Cerebellar nuclear complex (tissue), 1 donor: Measurements from ENCODE around the gene NAP1L4.
"Not testable (repeated sequence)": the region's sequence is repeated elsewhere in the genome, so short reads cannot be mapped to it uniquely, and the experiment has no call there.

Experiments used
- DNase-seq, 2 experiments: peaks; one replicate each; lab custom pipeline; 2025; lab: John Stamatoyannopoulos, UW

NAP1L4 gene

GRCh38 chr11:2960139-2960538 is 32.0 kb downstream of the NAP1L4 start:
- no peak for DNase-seq

GRCh38 chr11:2958251-2958650 is 33.9 kb downstream of the NAP1L4 start:
- no peak for DNase-seq

- DNase-seq = no peak
These were observed 36.1 kb downstream of the NAP1L4 start for GRCh38 chr11:2955906-2956476.

GRCh38 chr11:2954263-2954662 is 37.9 kb downstream of the NAP1L4 start:
- DNase-seq = no peak

GRCh38 chr11:2952290-2952689 is 39.8 kb downstream of the NAP1L4 start:
- no peak for DNase-seq

GRCh38 chr11:2951231-2952110 is 40.7 kb downstream of the NAP1L4 start:
- DNase-seq = no peak

- no peak for DNase-seq
These were observed 41.3 kb downstream of the NAP1L4 start for GRCh38 chr11:2950825-2951224.

GRCh38 chr11:2949920-2950319 is 42.2 kb downstream of the NAP1L4 start:
- no peak for DNase-seq

GRCh38 chr11:2947744-2948143 is 44.4 kb downstream of the NAP1L4 start:
- DNase-seq = no peak

GRCh38 chr11:2945757-2946287 is 46.3 kb downstream of the NAP1L4 start:
- no peak for DNase-seq

- peak in 1 of 2 experiments; percentile 39 for DNase-seq
These were observed 46.9 kb downstream of the NAP1L4 start for GRCh38 chr11:2945031-2945756.

GRCh38 chr11:2944530-2944929 is 47.6 kb downstream of the NAP1L4 start:
- DNase-seq = no peak

- DNase-seq = no peak
These were observed 48.4 kb downstream of the NAP1L4 start for GRCh38 chr11:2943711-2944118.

- no peak for DNase-seq
These were observed 49.0 kb downstream of the NAP1L4 start for GRCh38 chr11:2942872-2943710.

GRCh38 chr11:2942447-2942846 is 49.7 kb downstream of the NAP1L4 start:
- no peak for DNase-seq

- no peak for DNase-seq
These were observed 51.0 kb downstream of the NAP1L4 start for GRCh38 chr11:2940921-2941821.

GRCh38 chr11:2940147-2940920 is 51.8 kb downstream of the NAP1L4 start:
- no peak for DNase-seq

GRCh38 chr11:2938458-2939418 is 53.4 kb downstream of the NAP1L4 start:
- DNase-seq = not testable (repeated sequence)
